HepG2 (cell line): ENCODE measurements around the gene LRRC28. TPM values are rescaled to one million over a fixed set of nuclear protein-coding genes. Genes with fewer than 3 reads are reported as not detected.
A peak's percentile ranks its signal among the peaks of the same experiment; 100 is the strongest.

ENCODE experiments used
- ATAC-seq: fragments of 200-7000 bp; cut with Tn5 transposase; 3 replicates; pipeline ENCODE4 v1.9.1; 2020; ENCODE audit warnings: mild to moderate bottlenecking, moderate library complexity
- BruUV-seq: library from RNA; stranded (reverse); fragments of 400-500 nt; replicated peaks from 2 replicates; lab custom pipeline; 2021; lab: Mats Ljungman, UMichigan
- CTCF ChIA-PET: fragments of 300-600 bp; formaldehyde crosslinking; extraction: SDS; loops from one replicate; lab custom pipeline; 2021; ENCODE audit warnings: low total read pairs, inconsistent platforms, low intra/inter-chr PET ratio; lab: Yijun Ruan, JAX
- POLR2A ChIA-PET: fragments of 350-600 bp; sonication (Branson Sonifier 250); formaldehyde crosslinking; loops from one replicate; lab custom pipeline; 2020; ENCODE audit warnings: antibody characterized with exemption, inconsistent platforms; lab: Yijun Ruan, JAX
- DNase-seq: peaks from one replicate; pipeline ENCODE4 v3.0.0-alpha.2; 2015; ENCODE audit warnings: low spot score
- FAIRE-seq: peaks from 3 replicates; lab custom pipeline; 2011; peaks lifted over from hg19 to GRCh38; lab: Jason Lieb, UNC
- H2AFZ ChIP-seq: one replicate; pipeline ENCODE4 v1.6.1; 2011; ENCODE audit warnings: low read length, inconsistent platforms
- H3K27ac ChIP-seq: fragments of 300-600 bp; 3 replicates; pipeline ENCODE4 v1.8.0; 2011; ENCODE audit warnings: mixed run types, mild to moderate bottlenecking, mixed read lengths, low read length, inconsistent platforms; ENCODE audit not compliant: insufficient read depth; ENCODE audit errors: extremely low read length
- H3K27me3 ChIP-seq, 2 experiments: fragments of 200-600 bp in 1 of 2; 2 replicates in 1 of 2; 3 replicates in 1 of 2; pipeline versions ENCODE4 v1.6.0 to v1.8.0; 2011; ENCODE audit warnings: low read length in 2 of 2, mild to moderate bottlenecking in 2 of 2, moderate library complexity in 2 of 2, inconsistent platforms in 1 of 2; ENCODE audit not compliant: insufficient read depth in 2 of 2, control insufficient read depth in 1 of 2
- H3K36me3 ChIP-seq, 2 experiments: fragments of 200-600 bp in 1 of 2; replicated peaks in 1 of 2; 2 replicates in 1 of 2; 3 replicates in 1 of 2; pipeline versions ENCODE4 v1.5.1 to v1.8.0; 2011; ENCODE audit warnings: low read length in 2 of 2, inconsistent platforms in 1 of 2; ENCODE audit not compliant: insufficient read depth in 2 of 2, control insufficient read depth in 1 of 2
- H3K4me1 ChIP-seq: 2 replicates; pipeline ENCODE4 v1.5.1; 2012; ENCODE audit warnings: low read length, inconsistent platforms; ENCODE audit not compliant: insufficient read depth
- H3K4me2 ChIP-seq: 2 replicates; pipeline ENCODE4 v1.6.0; 2011; ENCODE audit warnings: low read depth, low read length, inconsistent platforms
- H3K4me3 ChIP-seq, 3 experiments: fragments of 200-600 bp in 1 of 3; sonication (generic), shearing (Covaris generic) in 1 of 3; replicated peaks in 1 of 3; 2 replicates each; pipeline ENCODE4 v1.5.1; 2011 to 2016; ENCODE audit warnings: low read length in 3 of 3, inconsistent platforms in 2 of 3, low read depth in 2 of 3, mild to moderate bottlenecking in 2 of 3, control low read depth in 1 of 3, mixed read lengths in 1 of 3; ENCODE audit not compliant: insufficient read depth in 1 of 3
- H3K79me2 ChIP-seq: one replicate; pipeline ENCODE4 v1.6.1; 2011; ENCODE audit warnings: low read length, inconsistent platforms; ENCODE audit not compliant: insufficient read depth
- H3K9ac ChIP-seq: 2 replicates; pipeline ENCODE4 v1.6.0; 2011; ENCODE audit warnings: mild to moderate bottlenecking, low read depth, low read length, inconsistent platforms; ENCODE audit not compliant: insufficient read depth
- H3K9me3 ChIP-seq: 2 replicates; pipeline ENCODE4 v1.5.1; 2012; ENCODE audit warnings: mild to moderate bottlenecking, low read length
- H4K20me1 ChIP-seq: 2 replicates; pipeline ENCODE4 v1.6.0; 2011; ENCODE audit warnings: inconsistent platforms, mild to moderate bottlenecking, low read length, moderate library complexity; ENCODE audit not compliant: insufficient read depth
- ARID5B ChIP-seq: IDR thresholded peaks from 2 replicates; pipeline ENCODE4 v1.4.0; 2020; ENCODE audit warnings: mild to moderate bottlenecking, missing genetic modification reagents
- FOSL1 ChIP-seq: sonication (generic); formaldehyde crosslinking; IDR thresholded peaks from 2 replicates; pipeline ENCODE4 v1.9.0; 2021; ENCODE audit warnings: missing genetic modification reagents, borderline replicate concordance
- JUNB ChIP-seq: sonication (generic); formaldehyde crosslinking; IDR thresholded peaks from 2 replicates; pipeline ENCODE4 v1.8.0; 2022; ENCODE audit warnings: missing genetic modification reagents, mild to moderate bottlenecking, borderline replicate concordance
- PBX3 ChIP-seq: sonication (generic); formaldehyde crosslinking; IDR thresholded peaks from 2 replicates; pipeline ENCODE4 v1.8.1; 2023; ENCODE audit warnings: missing genetic modification reagents, inconsistent platforms, borderline replicate concordance
- SOX13 ChIP-seq, 3 experiments: fragments of 450-650 bp in 1 of 3; sonication (generic) in 1 of 3; formaldehyde crosslinking in 1 of 3; IDR thresholded peaks in 2 of 3; conservative IDR thresholded peaks in 1 of 3; 2 replicates each; pipeline versions ENCODE4 v1.5.0 to v1.6.1; 2016 to 2020; ENCODE audit warnings: antibody characterized with exemption in 1 of 3, mild to moderate bottlenecking in 1 of 3, missing compliant biosample characterization in 1 of 3, missing genetic modification reagents in 1 of 3, moderate library complexity in 1 of 3
- SPEN ChIP-seq: sonication (generic); formaldehyde crosslinking; IDR thresholded peaks from 2 replicates; pipeline ENCODE4 v1.5.1; 2020; ENCODE audit warnings: low read depth, mild to moderate bottlenecking, missing genetic modification reagents
- ZBTB43 ChIP-seq: sonication (generic); formaldehyde crosslinking; conservative IDR thresholded peaks from 2 replicates; pipeline ENCODE4 v1.4.0; 2020; ENCODE audit warnings: missing genetic modification reagents
- ZNF24 ChIP-seq: fragments of 450-650 bp; IDR thresholded peaks from 2 replicates; pipeline ENCODE4 v1.6.1; 2017; ENCODE audit warnings: antibody characterized with exemption, mild to moderate bottlenecking
- ZNF33A ChIP-seq: sonication (generic); formaldehyde crosslinking; IDR thresholded peaks from 2 replicates; pipeline ENCODE4 v1.5.1; 2020; ENCODE audit warnings: missing genetic modification reagents, mild to moderate bottlenecking, moderate library complexity, borderline replicate concordance
- ZNF609 ChIP-seq: sonication (generic); formaldehyde crosslinking; IDR thresholded peaks from 2 replicates; pipeline ENCODE4 v1.4.0; 2020; ENCODE audit warnings: mild to moderate bottlenecking, missing genetic modification reagents, borderline replicate concordance
- WGBS: methylation state at CpG from one replicate; pipeline ENCODE4 v1.1.6; 2017; ENCODE audit warnings: low lambda C conversion rate; 5-methylcytosine and 5-hydroxymethylcytosine counted together
- in situ Hi-C: cut with HindIII; loops from 2 replicates; pipeline ENCODE4 v1.10.0; 2017; ENCODE audit warnings: low pct_unique_long_range_greater_than_20kb; ENCODE audit not compliant: extremely low pct_ligation_motif_present
- intact Hi-C: fragments of 100-400 bp; cut with micrococcal nuclease; formaldehyde crosslinking; loops from one replicate; pipeline ENCODE4 v1.10.0; 2022; ENCODE audit not compliant: unreplicated experiment
- polyA plus RNA-seq, 8 experiments: library from polyadenylated mRNA; depleted of rRNA in 3 of 8; stranded (reverse) in 7 of 8; unstranded in 1 of 8; fragments of >200 nt; fragmentation: Illumina TruSeq in 4 of 8; extraction: Trizol in 4 of 8; gene quantifications; 2 replicates each; pipeline versions ENCODE4 v1.2.1 to v1.2.3, GENCODE V29; 2011 to 2016; ENCODE audit warnings: low read depth in 4 of 8, missing spikeins in 1 of 8, mixed read lengths in 1 of 8; ENCODE audit not compliant: insufficient read depth in 1 of 8
- total RNA-seq, 5 experiments: library from RNA; depleted of rRNA; stranded (reverse); fragments of >200 nt; fragmentation: Illumina TruSeq; extraction: Trizol; gene quantifications; 2 replicates each; pipeline ENCODE4 v1.2.3, GENCODE V29; 2016; ENCODE audit warnings: low read depth in 1 of 5

Gene LRRC28
- total and polyA plus RNA-seq, 2 of the 13 experiments (the other 11 are each of a cell fraction or from before 2014, with no cell fraction given) = 17.5 to 21.3 TPM

GRCh38 chr15:99385005-99385669 is 133.9 kb downstream of the LRRC28 start:
- Histone ChIP-seq H3K4me1 (peaks cover 23% of the 10 kb centered on the region), H4K20me1 (no peaks in the 10 kb centered on the region), H2AFZ (no peak overlapping the region), H3K9ac (0 out of 2 replicates have a peak overlapping the region, but pooled peaks have one; percentile 5), H3K27me3 (no peaks in the 10 kb centered on the region), H3K36me3 (no peaks in the 10 kb centered on the region), H3K79me2 (no peaks in the 10 kb centered on the region), H3K9me3 (no peaks in the 10 kb centered on the region), H3K27ac (peak overlapping the region; percentile 24), H3K4me2 (peak overlapping the region; percentile 36), H3K4me3 (no peak overlapping the region)
- CTCF ChIA-PET = no interaction called here
- in situ Hi-C loops (no loop called here), intact Hi-C loops (no loop called here)
- POLR2A ChIA-PET = interaction anchor here (0.7 to 1.5 kb wide), 6 partner anchors 22 to 348 kb away, joined by 3 to 8 read pairs (median 4); partner anchors contain the start of gene LYSMD4
- DNase-seq (peak; percentile 75), ATAC-seq (peak; percentile 95), FAIRE-seq (no peak)
- WGBS = 58% methylated on average over 6 of the region's 6 CpGs
- BruUV-seq = no TSS peak
- TF ChIP-seq FOSL1 (CRISPR knock-in tag) = peak; percentile 54; the same call in 1 of the 2 replicates
- no peak for TF ChIP-seq ZNF609 (CRISPR knock-in tag)
- TF ChIP-seq ARID5B (CRISPR knock-in tag) = peak; percentile 66; the same call in 1 of the 2 replicates
- TF ChIP-seq PBX3 = no peak
- TF ChIP-seq SOX13 (IDR thresholded peaks at IDR 0.05) = no peak
- peak in 1 of 2 experiments; percentile 51; a peak in 1 of 4 replicates for TF ChIP-seq SOX13 (CRISPR knock-in tag; conservative IDR thresholded peaks at IDR 0.05 in 1 of 2, IDR thresholded peaks at IDR 0.05 in 1 of 2)
- no peak for TF ChIP-seq SPEN (CRISPR knock-in tag)
- TF ChIP-seq JUNB (CRISPR knock-in tag) = no peak
- TF ChIP-seq ZBTB43 (CRISPR knock-in tag) = no peak
- TF ChIP-seq ZNF24 = no peak
- TF ChIP-seq ZNF33A = peak; percentile 51; the same call in 1 of the 2 replicates
